ENCODE data around the gene CDH18. TPM values are rescaled to one million over a fixed set of nuclear protein-coding genes. Genes with fewer than 3 reads are reported as not detected.

Gene CDH18
- total and polyA plus RNA-seq, 2 donors (not counting 3 experiments of a cell fraction or from before 2014, with no cell fraction given) = 0.06 TPM; not detected in 1

DNA sequence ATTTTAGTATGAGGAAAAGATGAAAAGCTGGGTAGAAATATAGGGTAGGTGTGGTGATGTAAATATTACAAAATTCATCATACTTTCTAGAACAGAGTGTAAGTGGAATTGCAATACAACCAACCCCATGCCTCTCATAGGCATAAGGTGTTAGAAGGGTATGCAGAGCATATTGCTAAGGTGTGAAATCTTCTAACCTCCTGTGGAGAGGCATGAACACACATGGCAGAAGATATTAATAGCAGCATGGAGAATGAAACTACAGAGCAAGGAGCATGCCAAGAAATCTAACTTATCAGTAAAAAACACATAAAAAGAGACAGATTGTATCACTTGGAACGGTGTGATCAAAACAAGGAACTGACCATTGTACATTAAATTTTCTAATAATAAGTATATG is 441.5 kb downstream of the CDH18 start:
- ChIA-PET CTCF (no interaction called here), POLR2A (no interaction called here)
- Histone ChIP-seq H3K36me3 (ENCODE audit: control insufficient read depth in 2 of 2, extremely low read depth in 1 of 2, insufficient read depth in 2 of 2, low read length in 2 of 2) (no peaks in the 10 kb centered on the region), H3K4me2 (ENCODE audit: insufficient read depth, low read length) (no peak overlapping the region), H3K4me3 (replicated peaks in 1 of 3; ENCODE audit: insufficient read depth in 1 of 3, low read depth in 1 of 3, low read length in 3 of 3) (no peak overlapping the region), H3K4me1 (ENCODE audit: control insufficient read depth, extremely low read depth, insufficient read depth, low read length) (no peaks in the 10 kb centered on the region), H3K9me3 (replicated peaks; ENCODE audit: control insufficient read depth, insufficient read depth, low read length) (no peaks in the 10 kb centered on the region), H2AFZ (ENCODE audit: low read depth, low read length) (no peak overlapping the region), H4K20me1 (replicated peaks; ENCODE audit: control insufficient read depth, extremely low read depth, insufficient read depth, low read length) (no peaks in the 10 kb centered on the region), H3K79me2 (ENCODE audit: control insufficient read depth, insufficient read depth, low read length) (no peaks in the 10 kb centered on the region), H3K9me1 (replicated peaks; ENCODE audit: control insufficient read depth, extremely low read depth, insufficient read depth, low read length) (no peaks in the 10 kb centered on the region), H3K27ac (ENCODE audit: insufficient read depth, low read depth, low read length) (no peak overlapping the region), H3K9ac (replicated peaks; ENCODE audit: extremely low read depth, insufficient read depth, low read length) (no peak overlapping the region), H3K27me3 (ENCODE audit: control insufficient read depth in 2 of 2, insufficient read depth in 2 of 2, low read length in 2 of 2) (no peaks in the 10 kb centered on the region)
- no TSS peak for BruUV-seq (replicated peaks)
- intact Hi-C loops (cut with micrococcal nuclease) (no loop called here), dilution Hi-C loops (cut with MboI; ENCODE audit: extremely low pct_ligation_motif_present, low sequenced_read_pairs) (no loop called here)
- TF ChIP-seq FOS (IDR thresholded peaks at IDR 0.05; ENCODE audit: borderline replicate concordance, insufficient read depth, low read length) (no peak), GATA2 (IDR thresholded peaks at IDR 0.05; ENCODE audit: insufficient read depth, insufficient read length, low read depth, low read length) (no peak), POLR2A (IDR thresholded peaks at IDR 0.05; ENCODE audit: low read depth, low read length) (no peak), JUN (IDR thresholded peaks at IDR 0.05; ENCODE audit: borderline replicate concordance, insufficient read depth, insufficient read length, low read depth) (no peak), EZH2 (IDR thresholded peaks at IDR 0.05; ENCODE audit: borderline replicate concordance, low read depth, low read length, severe bottlenecking) (no peak), MYC (IDR thresholded peaks at IDR 0.05; ENCODE audit: low read depth, low read length) (no peak), CTCF (IDR thresholded peaks at IDR 0.05; ENCODE audit: extremely low read depth in 1 of 2, insufficient read depth in 1 of 2, low read depth in 1 of 2, low read length in 2 of 2) (no peak)
- TF ChIP-seq, protein P1, sequence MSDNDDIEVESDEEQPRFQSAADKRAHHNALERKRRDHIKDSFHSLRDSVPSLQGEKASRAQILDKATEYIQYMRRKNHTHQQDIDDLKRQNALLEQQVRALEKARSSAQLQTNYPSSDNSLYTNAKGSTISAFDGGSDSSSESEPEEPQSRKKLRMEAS (IDR thresholded peaks at IDR 0.05; ENCODE audit: insufficient read depth, insufficient read length) = no peak
- FAIRE-seq (no peak), DNase-seq (ENCODE audit: low read depth, low spot score) (no peak)

All from endothelial cell of umbilical vein (primary cell).